Neutrophil (primary cell): ENCODE data around the gene ZFAND6.

Experiments used
- H3K27ac ChIP-seq: fragments of 200-600 bp; sonication (generic); 2 replicates; pipeline ENCODE4 v1.5.1; 2016; ENCODE audit warnings: mild to moderate bottlenecking, moderate library complexity
- H3K27me3 ChIP-seq: fragments of 200-600 bp; sonication (generic); 2 replicates; pipeline ENCODE4 v1.6.0; 2016; ENCODE audit warnings: mild to moderate bottlenecking
- H3K36me3 ChIP-seq: fragments of 200-600 bp; sonication (generic); 2 replicates; pipeline ENCODE4 v1.5.1; 2017
- H3K4me1 ChIP-seq, 2 experiments: fragments of 200-600 bp in 1 of 2; sonication (generic) in 1 of 2; 1 replicate in 1 of 2; 2 replicates in 1 of 2; pipeline versions ENCODE4 v1.5.1 to v1.6.1; 2013 to 2016; ENCODE audit warnings: low read depth in 1 of 2, low read length in 1 of 2, mild to moderate bottlenecking in 1 of 2, moderate library complexity in 1 of 2; ENCODE audit not compliant: control insufficient read depth in 1 of 2, insufficient read depth in 1 of 2
- H3K4me3 ChIP-seq, 2 experiments: fragments of 200-600 bp in 1 of 2; sonication (generic) in 1 of 2; 1 replicate in 1 of 2; 2 replicates in 1 of 2; pipeline ENCODE4 v1.5.1; 2013 to 2016; ENCODE audit warnings: low read depth in 1 of 2, low read length in 1 of 2, mild to moderate bottlenecking in 1 of 2, moderate library complexity in 1 of 2
- H3K9me3 ChIP-seq: fragments of 200-600 bp; sonication (generic); 2 replicates; pipeline ENCODE4 v1.5.1; 2016
- CTCF ChIP-seq: fragments of 200-600 bp; sonication (generic); IDR thresholded peaks from 2 replicates; pipeline ENCODE4 v1.5.1; 2016; ENCODE audit warnings: antibody characterized with exemption

The ZFAND6 gene

GRCh38 chr15:80076321-80077318 is 17.1 kb downstream of the ZFAND6 start:
- H3K36me3 ChIP-seq: no peaks in the 10 kb centered on the region
- TF ChIP-seq CTCF: no peak
- H3K27ac ChIP-seq: peak overlapping the region; percentile 18
- H3K4me3 ChIP-seq: no peak overlapping the region
- peaks cover 19 to 22% of the 10 kb centered on the region in 2 experiments for H3K4me1 ChIP-seq
- H3K9me3 ChIP-seq: no peaks in the 10 kb centered on the region
- no peaks in the 10 kb centered on the region for H3K27me3 ChIP-seq

GRCh38 chr15:80081390-80081789 is 21.9 kb downstream of the ZFAND6 start:
- no peaks in the 10 kb centered on the region for H3K27me3 ChIP-seq
- no peaks in the 10 kb centered on the region for H3K36me3 ChIP-seq
- no peaks in the 10 kb centered on the region for H3K9me3 ChIP-seq
- H3K4me1 ChIP-seq: peaks cover 10 to 11% of the 10 kb centered on the region in 2 experiments
- H3K4me3 ChIP-seq: no peak overlapping the region
- no peak for TF ChIP-seq CTCF
- peak overlapping the region; percentile 72 for H3K27ac ChIP-seq

GRCh38 chr15:80087104-80087503 is 27.6 kb downstream of the ZFAND6 start:
- Histone ChIP-seq H3K27ac (no peak overlapping the region), H3K27me3 (no peaks in the 10 kb centered on the region), H3K9me3 (no peaks in the 10 kb centered on the region), H3K36me3 (no peaks in the 10 kb centered on the region), H3K4me1 (no peaks in the 10 kb centered on the region), H3K4me3 (no peak overlapping the region)
- TF ChIP-seq CTCF: no peak

GRCh38 chr15:80090041-80090440 is 30.6 kb downstream of the ZFAND6 start:
- H3K36me3 ChIP-seq: no peaks in the 10 kb centered on the region
- no peak overlapping the region for H3K27ac ChIP-seq
- no peaks in the 10 kb centered on the region for H3K4me1 ChIP-seq
- H3K27me3 ChIP-seq: no peaks in the 10 kb centered on the region
- no peaks in the 10 kb centered on the region for H3K9me3 ChIP-seq
- TF ChIP-seq CTCF: no peak
- no peak overlapping the region for H3K4me3 ChIP-seq

GRCh38 chr15:80090879-80091503 is 31.5 kb downstream of the ZFAND6 start:
- no peak for TF ChIP-seq CTCF
- Histone ChIP-seq H3K27ac (no peak overlapping the region), H3K4me3 (no peak overlapping the region), H3K9me3 (no peaks in the 10 kb centered on the region), H3K27me3 (no peaks in the 10 kb centered on the region), H3K36me3 (no peaks in the 10 kb centered on the region), H3K4me1 (no peaks in the 10 kb centered on the region)
